Thyroid gland (tissue), 4 donors: ENCODE data around the gene E2F7.

Experiments
- CTCF ChIP-seq, 6 experiments: fragments of 200-600 bp in 3 of 6; fragments of 450-650 bp in 3 of 6; sonication (generic) in 3 of 6; IDR thresholded peaks; one replicate each; pipeline ENCODE4 v1.5.1; 2016 to 2019; ENCODE audit warnings: antibody characterized with exemption in 6 of 6, mild to moderate bottlenecking in 2 of 6, inconsistent platforms in 1 of 6, moderate library complexity in 1 of 6
- POLR2A ChIP-seq, 2 donors: fragments of 450-650 bp; IDR thresholded peaks; one replicate each; pipeline ENCODE4 v1.6.1; 2017; ENCODE audit warnings: antibody characterized with exemption in 2 of 2, mild to moderate bottlenecking in 2 of 2, moderate library complexity in 1 of 2

GRCh38 chr12:77003914-77004313 is 61.5 kb downstream of the E2F7 start:
- TF ChIP-seq CTCF (IDR thresholded peaks at IDR 0.05) (no peak), POLR2A (IDR thresholded peaks at IDR 0.05) (no peak)
